Lower lobe of right lung (tissue), 1 donor: Measurements from ENCODE around the gene JMJD8. TPM values are rescaled to one million over a fixed set of nuclear protein-coding genes. Genes with fewer than 3 reads are reported as not detected.

Source experiments
- total RNA-seq: library from RNA; stranded (reverse); fragmentation: NEBNext Ultra II Directional; extraction: Animal tissue kit (Norgen Biotek cat#: 25700); gene quantifications from one replicate; pipeline ENCODE4 v1.2.1, GENCODE V29; 2021
- donor health status: DM: no; HTN: yes; CAD: no; lungs with severe emphysema.

The JMJD8 gene
- total RNA-seq, 1 donor from 2014 or later, result 43.2 TPM

Other genes starting within 250 kb of the JMJD8 start
- gene CAPN15, start 156.6 kb downstream of the JMJD8 start, total RNA-seq, result 44.3 TPM
- not detected for gene PRR35, start 123.9 kb downstream of the JMJD8 start, total RNA-seq
- 2.7 TPM for gene NHLRC4, start 117.3 kb downstream of the JMJD8 start, total RNA-seq
- gene PIGQ, start 114.4 kb downstream of the JMJD8 start, total RNA-seq, result 68.9 TPM
- gene RAB40C, start 94.3 kb downstream of the JMJD8 start, total RNA-seq, result 40.1 TPM
- gene WFIKKN1, start 53.3 kb downstream of the JMJD8 start, total RNA-seq, result 1.2 TPM
- 63.1 TPM for gene METTL26, start 48.0 kb downstream of the JMJD8 start, total RNA-seq
- gene MCRIP2, start 42.5 kb downstream of the JMJD8 start, total RNA-seq, result 47.7 TPM
- 31.4 TPM for gene WDR90, start 35.0 kb downstream of the JMJD8 start, total RNA-seq
- gene RHOT2, start 16.2 kb downstream of the JMJD8 start, total RNA-seq, result 81.6 TPM
- 2.0 TPM for gene RHBDL1, start 8.7 kb downstream of the JMJD8 start, total RNA-seq
- 86.0 TPM for gene STUB1, start 3.9 kb downstream of the JMJD8 start, total RNA-seq
- gene WDR24, start 6.1 kb upstream of the JMJD8 start, total RNA-seq, result 13.1 TPM
- 11.0 TPM for gene FBXL16, start 21.5 kb upstream of the JMJD8 start, total RNA-seq
- 35.9 TPM for gene METRN, start 30.8 kb upstream of the JMJD8 start, total RNA-seq
- 36.5 TPM for gene ANTKMT, start 36.8 kb upstream of the JMJD8 start, total RNA-seq
- gene CCDC78, start 42.1 kb upstream of the JMJD8 start, total RNA-seq, result 26.1 TPM
- 15.6 TPM for gene HAGHL, start 42.8 kb upstream of the JMJD8 start, total RNA-seq
- 24.3 TPM for gene CIAO3, start 56.7 kb upstream of the JMJD8 start, total RNA-seq
- 42.6 TPM for gene MSLN, start 76.4 kb upstream of the JMJD8 start, total RNA-seq
- gene RPUSD1, start 104.0 kb upstream of the JMJD8 start, total RNA-seq, result 16.3 TPM
- gene CHTF18, start 104.3 kb upstream of the JMJD8 start, total RNA-seq, result 11.3 TPM
- not detected for gene GNG13, start 116.4 kb upstream of the JMJD8 start, total RNA-seq